ENCODE measurements around the gene NDUFA9.

NDUFA9 gene

DNA sequence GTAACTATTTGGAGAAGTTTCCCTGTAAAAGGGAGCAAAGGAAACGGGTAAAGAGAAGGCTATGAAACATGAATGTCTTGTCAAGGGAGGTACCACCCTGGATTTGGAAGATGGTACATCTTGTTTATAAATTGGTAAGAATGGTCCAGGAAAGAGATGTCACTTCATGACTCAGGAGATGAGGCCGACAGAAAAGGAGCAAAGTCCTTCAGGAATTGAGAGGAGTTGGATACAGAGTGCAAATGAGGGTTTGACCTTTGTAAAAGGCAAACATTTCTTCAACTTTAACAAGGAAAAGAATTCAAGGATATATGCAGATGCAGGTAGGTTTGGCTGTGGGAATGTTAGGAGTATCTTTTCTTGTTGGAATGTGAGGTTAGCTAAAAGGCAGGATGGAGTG lies 30.8 kb downstream of the NDUFA9 start:
- TF ChIP-seq, protein P1, sequence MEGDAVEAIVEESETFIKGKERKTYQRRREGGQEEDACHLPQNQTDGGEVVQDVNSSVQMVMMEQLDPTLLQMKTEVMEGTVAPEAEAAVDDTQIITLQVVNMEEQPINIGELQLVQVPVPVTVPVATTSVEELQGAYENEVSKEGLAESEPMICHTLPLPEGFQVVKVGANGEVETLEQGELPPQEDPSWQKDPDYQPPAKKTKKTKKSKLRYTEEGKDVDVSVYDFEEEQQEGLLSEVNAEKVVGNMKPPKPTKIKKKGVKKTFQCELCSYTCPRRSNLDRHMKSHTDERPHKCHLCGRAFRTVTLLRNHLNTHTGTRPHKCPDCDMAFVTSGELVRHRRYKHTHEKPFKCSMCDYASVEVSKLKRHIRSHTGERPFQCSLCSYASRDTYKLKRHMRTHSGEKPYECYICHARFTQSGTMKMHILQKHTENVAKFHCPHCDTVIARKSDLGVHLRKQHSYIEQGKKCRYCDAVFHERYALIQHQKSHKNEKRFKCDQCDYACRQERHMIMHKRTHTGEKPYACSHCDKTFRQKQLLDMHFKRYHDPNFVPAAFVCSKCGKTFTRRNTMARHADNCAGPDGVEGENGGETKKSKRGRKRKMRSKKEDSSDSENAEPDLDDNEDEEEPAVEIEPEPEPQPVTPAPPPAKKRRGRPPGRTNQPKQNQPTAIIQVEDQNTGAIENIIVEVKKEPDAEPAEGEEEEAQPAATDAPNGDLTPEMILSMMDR (conservative IDR thresholded peaks at IDR 0.05; ENCODE audit: low read depth, low read length): no peak
- H3K4me3 ChIP-seq (ENCODE audit: low read depth, low read length): no peak overlapping the region
- no peak for DNase-seq (ENCODE audit: low read depth)

DNA sequence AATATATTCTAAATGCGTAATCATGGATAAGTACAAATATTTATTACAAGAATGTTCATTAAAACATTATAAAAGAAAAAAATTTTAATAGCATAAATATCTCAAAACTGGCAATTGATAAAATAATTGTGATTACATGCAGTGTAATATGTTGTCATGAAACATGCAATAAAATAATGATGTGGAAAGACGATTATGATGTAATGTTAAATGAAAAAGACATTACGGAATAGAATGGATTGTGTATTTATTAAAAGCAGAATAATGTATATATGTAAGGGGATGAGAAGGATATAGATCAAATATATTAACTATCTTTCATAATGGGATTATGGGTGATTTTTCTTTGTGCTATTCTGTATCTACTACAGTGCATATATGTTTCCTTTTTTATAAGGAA lies 32.8 kb downstream of the NDUFA9 start:
- DNase-seq (ENCODE audit: low read depth): no peak
- TF ChIP-seq, protein P1 (conservative IDR thresholded peaks at IDR 0.05; ENCODE audit: low read depth, low read length): no peak
- H3K4me3 ChIP-seq (ENCODE audit: low read depth, low read length): no peak overlapping the region

DNA sequence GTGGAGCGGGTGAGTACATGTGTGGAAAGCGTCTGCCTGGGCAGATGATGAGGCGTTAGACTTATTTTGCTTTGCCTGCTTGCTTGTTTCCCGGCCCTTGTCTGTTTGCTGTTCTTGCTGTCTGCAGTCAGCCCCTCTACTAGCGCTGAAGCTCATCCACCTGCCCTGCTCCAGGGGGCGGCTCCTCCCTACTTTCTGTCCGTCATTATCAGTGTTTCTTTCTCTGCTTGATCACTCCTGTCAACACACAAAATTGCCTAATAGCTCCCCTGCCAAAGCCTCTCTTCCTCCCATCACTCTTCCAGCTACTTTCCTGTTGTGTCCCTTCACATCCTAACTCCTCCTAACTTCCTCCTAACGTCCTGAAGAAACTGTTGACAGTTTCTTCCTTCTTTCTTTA lies 36.4 kb downstream of the NDUFA9 start:
- no peak for DNase-seq (ENCODE audit: low read depth)
- TF ChIP-seq, protein P1 (conservative IDR thresholded peaks at IDR 0.05; ENCODE audit: low read depth, low read length): no peak
- no peak overlapping the region for H3K4me3 ChIP-seq (ENCODE audit: low read depth, low read length)

DNA sequence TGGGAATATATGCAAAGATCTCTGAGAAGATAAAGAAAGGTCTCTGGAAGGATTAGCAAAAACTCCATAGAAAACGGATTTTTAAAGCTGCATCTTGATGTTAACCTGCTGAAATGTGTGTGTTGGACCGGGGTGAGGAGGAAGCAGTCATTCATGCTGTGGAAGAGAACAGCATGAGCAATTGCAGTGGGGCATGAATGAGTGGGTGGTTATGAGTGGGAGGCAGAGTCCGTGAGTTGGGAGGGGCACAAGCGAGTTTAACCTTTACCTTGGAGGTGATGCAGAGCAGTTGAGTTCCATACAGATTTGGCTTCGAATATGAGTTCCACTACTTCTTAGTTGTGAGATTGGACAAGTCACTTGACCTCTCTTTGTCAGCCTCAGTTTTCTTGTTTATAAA lies 41.8 kb downstream of the NDUFA9 start:
- no peak for DNase-seq (ENCODE audit: low read depth)
- TF ChIP-seq, protein P1 (conservative IDR thresholded peaks at IDR 0.05; ENCODE audit: low read depth, low read length): no peak
- no peak overlapping the region for H3K4me3 ChIP-seq (ENCODE audit: low read depth, low read length)
